ENCODE results near the gene COP1. TPM values are rescaled to one million over a fixed set of nuclear protein-coding genes. Genes with fewer than 3 reads are reported as not detected.
A peak's percentile ranks its signal among the peaks of the same experiment; 100 is the strongest.

COP1 gene
- total and polyA plus RNA-seq, 4 experiments from 2014 or later: 38.4 to 45.1 (median 44.1) TPM

- Histone ChIP-seq H3K27me3 (ENCODE audit: insufficient read depth, low read length) (no peaks in the 10 kb centered on the region), H3K27ac (ENCODE audit: low read depth, low read length) (no peak overlapping the region), H3K36me3 (ENCODE audit: insufficient read depth, low read length) (no peaks in the 10 kb centered on the region), H3K9me3 (ENCODE audit: control insufficient read depth in 1 of 2, low read length in 2 of 2) (no peaks in the 10 kb centered on the region), H3K4me1 (ENCODE audit: insufficient read depth, low read length) (peaks cover 8% of the 10 kb centered on the region), H3K4me3 (ENCODE audit: low read length in 2 of 2) (no peak overlapping the region)
- Mint-ChIP-seq H3K27ac (no peak overlapping the region), H3K36me3 (peaks cover 36 to 64% of the 10 kb centered on the region in 2 donors), H3K4me1 (peaks cover 36 to 63% (median 49%) of the 10 kb centered on the region in 4 donors), H3K4me3 (no peak overlapping the region), H3K27me3 (no peaks in the 10 kb centered on the region), H3K9me3 (no peaks in the 10 kb centered on the region)
- intact Hi-C loops (cut with micrococcal nuclease): no loop called here
- ChIA-PET CTCF (ENCODE audit: partially characterized antibody) (no interaction called here), POLR2A (ENCODE audit: partially characterized antibody) (no interaction called here)
- DNase-seq: no peak
These were observed 65.6 kb downstream of the COP1 start for GRCh38 chr1:176141449-176141848.

DNA sequence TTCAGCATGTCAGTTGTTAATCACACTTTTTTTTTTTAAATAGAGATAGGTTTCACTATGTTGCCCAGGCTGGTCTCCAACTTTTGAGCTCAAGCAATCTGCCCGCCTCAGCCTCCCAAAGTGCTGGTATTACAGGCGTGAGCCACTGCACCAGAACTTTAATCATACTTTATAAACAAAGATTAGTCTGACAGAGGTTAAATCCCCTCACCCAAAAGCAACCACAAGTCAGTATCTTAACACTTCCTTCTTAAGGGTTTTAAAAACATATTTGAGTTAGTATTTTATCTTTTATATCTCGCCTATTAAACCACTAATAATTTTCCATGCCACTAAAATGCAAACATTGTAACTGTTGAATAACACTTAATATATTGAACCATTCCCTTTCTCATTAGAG, 70.2 kb downstream of the COP1 start:
- H3K36me3 ChIP-seq (ENCODE audit: insufficient read depth, low read length): no peaks in the 10 kb centered on the region
- ChIA-PET POLR2A (ENCODE audit: partially characterized antibody) (no interaction called here), CTCF (ENCODE audit: partially characterized antibody) (no interaction called here)
- Mint-ChIP-seq H3K27me3 (no peaks in the 10 kb centered on the region), H3K4me1 (peaks cover 30 to 46% (median 34%) of the 10 kb centered on the region in 4 donors), H3K4me3 (no peak overlapping the region), H3K27ac (peak overlapping the region in 1 of 7 donors; percentile 17), H3K36me3 (peaks cover 39 to 44% of the 10 kb centered on the region in 2 donors), H3K9me3 (no peaks in the 10 kb centered on the region)
- no peaks in the 10 kb centered on the region for H3K27me3 ChIP-seq (ENCODE audit: insufficient read depth, low read length)
- no peaks in the 10 kb centered on the region for H3K9me3 ChIP-seq (ENCODE audit: control insufficient read depth in 1 of 2, low read length in 2 of 2)
- no peak overlapping the region for H3K4me3 ChIP-seq (ENCODE audit: low read length in 2 of 2)
- peaks cover 8% of the 10 kb centered on the region for H3K4me1 ChIP-seq (ENCODE audit: insufficient read depth, low read length)
- DNase-seq: no peak
- intact Hi-C loops (cut with micrococcal nuclease): no loop called here
- no peak overlapping the region for H3K27ac ChIP-seq (ENCODE audit: low read depth, low read length)

DNA sequence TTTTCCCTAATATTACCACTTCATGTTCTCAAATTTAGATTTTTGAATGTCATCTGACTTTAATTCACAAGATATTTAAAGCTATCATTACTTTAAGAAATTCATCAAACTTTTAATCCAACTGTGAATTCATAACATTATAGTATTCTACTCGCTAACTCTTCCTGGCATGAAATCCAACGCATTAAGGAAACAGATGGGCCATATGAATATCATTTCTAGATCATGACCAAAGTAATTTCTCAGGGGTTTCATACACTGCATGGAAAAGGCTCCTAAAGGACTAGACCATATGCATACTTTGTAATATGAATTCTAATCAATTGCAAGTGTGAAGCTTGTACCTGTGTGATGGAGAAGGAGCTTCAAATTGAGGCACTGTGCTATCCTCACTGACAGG, 72.4 kb downstream of the COP1 start:
- peaks cover 39 to 40% of the 10 kb centered on the region in 2 donors for H3K36me3 Mint-ChIP-seq

DNA sequence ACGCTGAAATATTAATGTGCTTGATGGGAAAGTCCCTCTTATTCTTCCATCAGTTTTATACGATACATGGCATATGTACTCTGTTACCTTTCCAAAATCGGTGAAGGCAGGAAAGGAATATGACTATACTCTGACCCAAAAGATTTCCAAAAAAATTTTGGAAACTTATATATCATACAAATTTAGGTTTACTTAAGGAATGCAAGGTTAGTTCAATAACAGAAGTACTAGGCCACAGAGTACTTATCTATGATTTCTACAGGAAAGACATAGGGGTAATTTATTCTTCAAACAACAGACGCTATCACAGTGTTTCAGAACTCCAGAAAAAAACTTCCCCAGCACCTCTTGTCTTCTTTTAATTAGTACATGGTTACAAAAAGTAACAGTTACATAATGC, 84.8 kb downstream of the COP1 start:
- Mint-ChIP-seq H3K4me3 (no peak overlapping the region), H3K27ac (no peak overlapping the region), H3K27me3 (no peaks in the 10 kb centered on the region), H3K9me3 (peaks cover 0 to 42% (median 25%) of the 10 kb centered on the region in 8 donors), H3K36me3 (peaks cover 55 to 58% of the 10 kb centered on the region in 2 donors), H3K4me1 (peaks cover 0 to 6% (median 5%) of the 10 kb centered on the region in 4 donors)
- Histone ChIP-seq H3K9me3 (ENCODE audit: control insufficient read depth in 1 of 2, low read length in 2 of 2) (peaks cover 0 to 4% of the 10 kb centered on the region in 2 donors), H3K27me3 (ENCODE audit: insufficient read depth, low read length) (no peaks in the 10 kb centered on the region), H3K27ac (ENCODE audit: low read depth, low read length) (no peak overlapping the region), H3K4me3 (ENCODE audit: low read length in 2 of 2) (no peak overlapping the region), H3K4me1 (ENCODE audit: insufficient read depth, low read length) (no peaks in the 10 kb centered on the region), H3K36me3 (ENCODE audit: insufficient read depth, low read length) (no peaks in the 10 kb centered on the region)
- no peak for DNase-seq
- POLR2A ChIA-PET (ENCODE audit: partially characterized antibody): no interaction called here
- intact Hi-C loops (cut with micrococcal nuclease): no loop called here
- CTCF ChIA-PET (ENCODE audit: partially characterized antibody): no interaction called here

More for the DNA sequence above, 72.4 kb downstream of the COP1 start:
- Mint-ChIP-seq H3K9me3 (no peaks in the 10 kb centered on the region), H3K4me3 (no peak overlapping the region), H3K27ac (no peak overlapping the region), H3K27me3 (no peaks in the 10 kb centered on the region), H3K4me1 (peaks cover 25 to 38% (median 31%) of the 10 kb centered on the region in 4 donors)
- intact Hi-C loops (cut with micrococcal nuclease): no loop called here
- POLR2A ChIA-PET (ENCODE audit: partially characterized antibody): no interaction called here
- CTCF ChIA-PET (ENCODE audit: partially characterized antibody): no interaction called here
- DNase-seq: no peak
- no peak overlapping the region for H3K27ac ChIP-seq (ENCODE audit: low read depth, low read length)
- no peak overlapping the region for H3K4me3 ChIP-seq (ENCODE audit: low read length in 2 of 2)
- H3K4me1 ChIP-seq (ENCODE audit: insufficient read depth, low read length): peaks cover 8% of the 10 kb centered on the region
- no peaks in the 10 kb centered on the region for H3K36me3 ChIP-seq (ENCODE audit: insufficient read depth, low read length)
- H3K9me3 ChIP-seq (ENCODE audit: control insufficient read depth in 1 of 2, low read length in 2 of 2): no peaks in the 10 kb centered on the region
- no peaks in the 10 kb centered on the region for H3K27me3 ChIP-seq (ENCODE audit: insufficient read depth, low read length)

DNA sequence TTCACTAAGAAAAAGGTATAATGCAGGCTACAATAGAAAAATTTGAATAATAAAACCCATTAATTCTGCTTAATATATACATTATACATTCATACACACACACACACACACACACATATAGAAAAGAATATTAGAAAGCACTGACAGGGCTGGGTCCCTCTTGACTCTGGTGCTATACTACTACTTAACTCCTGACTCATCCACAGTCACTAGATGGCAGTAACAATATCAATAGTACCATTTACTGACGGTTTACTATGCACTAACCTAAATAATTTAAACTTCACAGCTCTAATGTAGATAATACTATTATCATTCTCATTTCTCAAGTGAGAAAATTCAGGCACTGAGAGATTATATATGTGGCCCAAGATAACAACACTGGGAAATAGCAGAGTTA, 87.5 kb downstream of the COP1 start:
- H3K27ac Mint-ChIP-seq: no peak overlapping the region
- no peak overlapping the region for H3K4me3 Mint-ChIP-seq
- Histone ChIP-seq H3K27ac (ENCODE audit: low read depth, low read length) (no peak overlapping the region), H3K27me3 (ENCODE audit: insufficient read depth, low read length) (no peaks in the 10 kb centered on the region), H3K9me3 (ENCODE audit: control insufficient read depth in 1 of 2, low read length in 2 of 2) (peaks cover 0 to 4% of the 10 kb centered on the region in 2 donors), H3K4me1 (ENCODE audit: insufficient read depth, low read length) (no peaks in the 10 kb centered on the region), H3K36me3 (ENCODE audit: insufficient read depth, low read length) (peaks cover 5% of the 10 kb centered on the region), H3K4me3 (ENCODE audit: low read length in 2 of 2) (no peak overlapping the region)
- no peaks in the 10 kb centered on the region for H3K27me3 Mint-ChIP-seq
- ChIA-PET POLR2A (ENCODE audit: partially characterized antibody) (interaction anchor here (0.7 kb wide), 1 partner anchor 41 kb away, joined by 3 read pairs; no protein-coding TSS in a partner anchor), CTCF (ENCODE audit: partially characterized antibody) (no interaction called here)
- peaks cover 0 to 33% (median 16%) of the 10 kb centered on the region in 8 donors for H3K9me3 Mint-ChIP-seq
- H3K4me1 Mint-ChIP-seq: peaks cover 0 to 6% (median 4%) of the 10 kb centered on the region in 4 donors
- peaks cover 51 to 61% of the 10 kb centered on the region in 2 donors for H3K36me3 Mint-ChIP-seq
- intact Hi-C loops (cut with micrococcal nuclease): no loop called here
- no peak for DNase-seq

DNA sequence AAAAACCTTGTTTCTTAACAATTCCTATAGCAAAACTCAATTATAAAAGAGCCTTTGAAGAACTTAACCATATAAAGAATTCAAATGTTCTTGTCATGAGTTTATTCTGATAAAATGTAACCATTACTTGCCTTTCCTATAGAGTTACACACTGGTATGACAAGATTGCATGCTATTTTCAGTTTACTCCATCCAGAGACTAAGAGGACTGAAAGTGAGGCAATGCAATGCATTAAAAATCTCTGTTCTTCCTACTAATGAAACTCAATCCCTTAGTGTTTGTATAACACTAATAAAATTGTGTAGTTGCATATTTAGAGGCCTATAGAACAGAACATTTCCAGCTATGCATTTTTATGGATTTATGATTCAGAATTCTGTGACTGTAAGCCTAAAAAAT, 88.1 kb downstream of the COP1 start:
- Mint-ChIP-seq H3K36me3 (peaks cover 50 to 59% of the 10 kb centered on the region in 2 donors), H3K9me3 (peaks cover 0 to 29% (median 15%) of the 10 kb centered on the region in 8 donors), H3K4me1 (peaks cover 3 to 9% (median 5%) of the 10 kb centered on the region in 4 donors), H3K27ac (no peak overlapping the region), H3K27me3 (no peaks in the 10 kb centered on the region), H3K4me3 (no peak overlapping the region)
- CTCF ChIA-PET (ENCODE audit: partially characterized antibody): no interaction called here
- DNase-seq: no peak
- no peaks in the 10 kb centered on the region for H3K27me3 ChIP-seq (ENCODE audit: insufficient read depth, low read length)
- no peaks in the 10 kb centered on the region for H3K4me1 ChIP-seq (ENCODE audit: insufficient read depth, low read length)
- H3K4me3 ChIP-seq (ENCODE audit: low read length in 2 of 2): no peak overlapping the region
- H3K36me3 ChIP-seq (ENCODE audit: insufficient read depth, low read length): peaks cover 5% of the 10 kb centered on the region
- H3K27ac ChIP-seq (ENCODE audit: low read depth, low read length): no peak overlapping the region
- intact Hi-C loops (cut with micrococcal nuclease): no loop called here
- peaks cover 0 to 4% of the 10 kb centered on the region in 2 donors for H3K9me3 ChIP-seq (ENCODE audit: control insufficient read depth in 1 of 2, low read length in 2 of 2)
- POLR2A ChIA-PET (ENCODE audit: partially characterized antibody): interaction anchor here (0.7 kb wide), 1 partner anchor 42 kb away, joined by 3 read pairs; no protein-coding TSS in a partner anchor

DNA sequence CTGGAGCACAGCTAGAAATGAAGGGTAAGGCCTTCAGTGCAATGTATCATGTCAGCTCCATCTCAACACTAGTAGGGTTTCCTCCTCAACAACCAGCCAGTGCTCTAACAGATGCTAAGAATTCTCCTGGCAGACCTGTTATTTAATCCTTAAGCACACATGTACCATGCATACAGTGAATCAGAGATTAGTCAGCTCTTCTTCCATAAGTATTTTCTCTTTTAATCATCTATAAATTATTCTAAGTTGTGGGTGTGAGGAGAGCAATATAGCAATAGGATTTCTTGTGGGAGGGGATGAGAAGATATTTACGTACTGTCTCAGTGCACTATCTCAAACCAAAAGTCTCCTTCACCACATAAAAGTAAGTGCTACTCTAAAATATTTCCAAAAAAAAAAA, 95.3 kb downstream of the COP1 start:
- no peaks in the 10 kb centered on the region for H3K4me1 ChIP-seq (ENCODE audit: insufficient read depth, low read length)
- H3K4me3 ChIP-seq (ENCODE audit: low read length in 2 of 2): no peak overlapping the region
- H3K36me3 ChIP-seq (ENCODE audit: insufficient read depth, low read length): peaks cover 2% of the 10 kb centered on the region
- CTCF ChIA-PET (ENCODE audit: partially characterized antibody): interaction anchor here (1.0 kb wide), 1 partner anchor 9 kb away, joined by 3 read pairs; no protein-coding TSS in a partner anchor
- Mint-ChIP-seq H3K9me3 (peaks cover 0 to 3% (median 0%) of the 10 kb centered on the region in 8 donors), H3K27me3 (no peaks in the 10 kb centered on the region), H3K4me3 (no peak overlapping the region), H3K36me3 (peaks cover 58 to 63% of the 10 kb centered on the region in 2 donors), H3K27ac (no peak overlapping the region), H3K4me1 (peaks cover 12 to 20% (median 15%) of the 10 kb centered on the region in 4 donors)
- intact Hi-C loops (cut with micrococcal nuclease): no loop called here
- POLR2A ChIA-PET (ENCODE audit: partially characterized antibody): no interaction called here
- no peaks in the 10 kb centered on the region for H3K9me3 ChIP-seq (ENCODE audit: control insufficient read depth in 1 of 2, low read length in 2 of 2)
- DNase-seq: no peak
- no peaks in the 10 kb centered on the region for H3K27me3 ChIP-seq (ENCODE audit: insufficient read depth, low read length)
- H3K27ac ChIP-seq (ENCODE audit: low read depth, low read length): no peak overlapping the region
